GM12874 (cell line): ENCODE measurements around the gene UVSSA.

ENCODE experiments used
- TF ChIP-seq, protein P1 (sequence below): IDR thresholded peaks from 2 replicates; pipeline ENCODE4 v1.5.1; 2011; ENCODE audit warnings: low read depth, mild to moderate bottlenecking, control low read depth, low read length, moderate library complexity; ENCODE audit not compliant: insufficient read depth

UVSSA gene

GRCh38 chr4:1305261-1305711, 41.7 kb upstream of the UVSSA start:
- TF ChIP-seq, protein P1, sequence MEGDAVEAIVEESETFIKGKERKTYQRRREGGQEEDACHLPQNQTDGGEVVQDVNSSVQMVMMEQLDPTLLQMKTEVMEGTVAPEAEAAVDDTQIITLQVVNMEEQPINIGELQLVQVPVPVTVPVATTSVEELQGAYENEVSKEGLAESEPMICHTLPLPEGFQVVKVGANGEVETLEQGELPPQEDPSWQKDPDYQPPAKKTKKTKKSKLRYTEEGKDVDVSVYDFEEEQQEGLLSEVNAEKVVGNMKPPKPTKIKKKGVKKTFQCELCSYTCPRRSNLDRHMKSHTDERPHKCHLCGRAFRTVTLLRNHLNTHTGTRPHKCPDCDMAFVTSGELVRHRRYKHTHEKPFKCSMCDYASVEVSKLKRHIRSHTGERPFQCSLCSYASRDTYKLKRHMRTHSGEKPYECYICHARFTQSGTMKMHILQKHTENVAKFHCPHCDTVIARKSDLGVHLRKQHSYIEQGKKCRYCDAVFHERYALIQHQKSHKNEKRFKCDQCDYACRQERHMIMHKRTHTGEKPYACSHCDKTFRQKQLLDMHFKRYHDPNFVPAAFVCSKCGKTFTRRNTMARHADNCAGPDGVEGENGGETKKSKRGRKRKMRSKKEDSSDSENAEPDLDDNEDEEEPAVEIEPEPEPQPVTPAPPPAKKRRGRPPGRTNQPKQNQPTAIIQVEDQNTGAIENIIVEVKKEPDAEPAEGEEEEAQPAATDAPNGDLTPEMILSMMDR, result no peak

DNA sequence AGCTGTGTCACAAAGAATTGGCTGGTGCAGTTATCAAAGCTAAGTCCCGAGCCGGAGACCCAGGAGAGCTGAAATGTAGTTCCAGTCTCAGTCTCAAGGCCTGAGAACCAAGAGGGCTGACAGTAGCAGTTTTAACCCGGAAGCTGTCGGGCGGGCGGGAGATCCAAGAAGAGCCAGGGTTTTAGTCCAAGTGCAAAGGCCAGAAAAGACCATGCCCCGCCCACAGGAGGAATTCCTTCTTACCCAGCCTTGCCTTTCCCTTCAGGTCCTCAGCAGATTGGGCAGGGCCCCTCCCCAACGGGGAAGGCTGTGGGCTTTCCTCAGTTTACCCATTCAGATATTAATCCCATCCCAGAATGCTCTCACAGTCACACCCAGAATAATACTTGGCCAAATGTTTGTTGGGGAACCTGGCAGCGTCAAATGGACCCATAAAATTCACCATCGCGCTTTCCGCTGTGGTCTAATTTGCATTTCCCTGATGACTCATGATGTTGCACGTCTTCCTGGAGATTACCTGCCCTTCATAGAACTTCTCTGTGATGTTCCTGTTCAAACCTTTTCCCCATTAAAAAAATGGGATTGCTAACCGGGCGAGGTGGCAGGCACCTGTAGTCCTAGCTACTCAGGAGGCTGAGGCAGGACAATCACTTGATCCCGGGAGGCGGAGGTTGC, 41.1 kb upstream of the UVSSA start:
- TF ChIP-seq, protein P1, result no peak

DNA sequence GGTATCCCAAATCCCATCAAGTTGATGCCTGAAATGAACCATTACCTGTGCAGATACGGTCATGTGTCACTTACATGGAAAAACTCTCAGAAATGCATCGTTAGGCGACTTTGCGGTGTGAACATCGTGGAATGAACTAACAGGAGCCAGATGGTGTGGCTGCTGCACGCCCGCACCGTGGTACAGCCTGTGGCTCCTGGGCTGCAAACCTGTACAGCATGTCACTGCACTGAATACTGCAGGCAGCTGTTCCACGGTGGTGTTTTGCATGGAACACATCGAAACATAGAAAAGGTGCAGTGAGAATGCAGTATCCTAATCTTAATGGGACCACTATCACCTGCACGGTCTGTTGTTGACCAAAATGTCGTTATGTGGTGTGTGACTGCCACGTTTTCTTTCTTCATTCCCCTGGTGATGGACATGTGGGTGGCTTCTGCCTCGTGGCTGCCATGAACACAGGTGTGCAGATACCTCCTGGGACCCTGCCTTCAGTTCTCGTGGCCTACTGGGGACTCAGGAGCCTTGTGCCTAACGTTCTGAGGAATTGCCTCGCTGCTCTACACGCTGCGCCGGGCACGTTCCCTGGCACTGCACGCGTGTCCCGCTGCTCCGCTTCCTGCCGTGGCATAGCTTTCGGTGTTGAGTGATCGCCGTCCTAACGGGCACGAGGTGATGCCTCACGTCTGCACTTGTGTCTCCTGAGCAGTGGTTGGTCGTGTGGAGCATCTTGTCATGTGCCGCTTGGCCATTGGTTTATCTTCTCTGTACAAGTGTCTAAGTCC, 38.9 kb upstream of the UVSSA start:
- TF ChIP-seq, protein P1, result no peak

GRCh38 chr4:1309261-1310010, 37.6 kb upstream of the UVSSA start:
- TF ChIP-seq, protein P1, result no peak

DNA sequence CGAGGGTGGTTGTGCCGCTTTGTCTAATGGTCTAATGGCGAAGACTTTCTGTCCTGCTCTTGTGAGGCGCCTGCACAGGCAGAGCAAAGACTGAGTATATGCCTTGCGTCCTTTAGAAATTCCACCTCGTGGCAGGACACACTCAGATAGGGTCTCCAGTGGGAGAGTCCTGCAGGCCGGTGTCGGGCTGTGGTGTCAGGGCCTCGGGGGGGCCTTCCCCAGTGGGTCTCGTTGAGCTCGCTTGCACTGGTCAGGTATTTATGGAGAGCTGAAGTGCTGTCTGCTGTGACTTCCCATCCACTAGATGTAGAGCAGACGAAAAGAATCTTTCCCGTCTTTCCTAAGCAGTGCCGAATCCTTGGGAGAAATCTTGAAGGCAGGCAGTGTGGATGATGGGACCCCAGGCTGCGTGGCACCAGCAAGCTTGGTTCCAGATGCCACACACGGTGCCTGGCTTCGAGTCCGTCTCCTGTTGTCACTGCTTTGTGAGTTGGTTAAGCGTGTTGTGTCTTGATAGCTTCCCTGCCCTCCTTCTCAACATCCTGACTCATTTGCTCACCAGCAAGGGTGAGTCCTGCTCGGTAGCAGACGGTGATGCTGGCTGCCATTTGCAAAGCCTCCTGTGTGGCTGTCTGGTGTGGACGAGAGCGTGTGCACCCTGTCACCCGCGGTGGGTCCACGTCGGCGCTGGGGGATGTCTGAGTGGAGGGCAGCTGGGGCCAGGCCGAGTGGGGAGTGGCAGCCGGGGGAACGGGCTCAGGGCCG, 36.8 kb upstream of the UVSSA start:
- TF ChIP-seq, protein P1, result no peak

DNA sequence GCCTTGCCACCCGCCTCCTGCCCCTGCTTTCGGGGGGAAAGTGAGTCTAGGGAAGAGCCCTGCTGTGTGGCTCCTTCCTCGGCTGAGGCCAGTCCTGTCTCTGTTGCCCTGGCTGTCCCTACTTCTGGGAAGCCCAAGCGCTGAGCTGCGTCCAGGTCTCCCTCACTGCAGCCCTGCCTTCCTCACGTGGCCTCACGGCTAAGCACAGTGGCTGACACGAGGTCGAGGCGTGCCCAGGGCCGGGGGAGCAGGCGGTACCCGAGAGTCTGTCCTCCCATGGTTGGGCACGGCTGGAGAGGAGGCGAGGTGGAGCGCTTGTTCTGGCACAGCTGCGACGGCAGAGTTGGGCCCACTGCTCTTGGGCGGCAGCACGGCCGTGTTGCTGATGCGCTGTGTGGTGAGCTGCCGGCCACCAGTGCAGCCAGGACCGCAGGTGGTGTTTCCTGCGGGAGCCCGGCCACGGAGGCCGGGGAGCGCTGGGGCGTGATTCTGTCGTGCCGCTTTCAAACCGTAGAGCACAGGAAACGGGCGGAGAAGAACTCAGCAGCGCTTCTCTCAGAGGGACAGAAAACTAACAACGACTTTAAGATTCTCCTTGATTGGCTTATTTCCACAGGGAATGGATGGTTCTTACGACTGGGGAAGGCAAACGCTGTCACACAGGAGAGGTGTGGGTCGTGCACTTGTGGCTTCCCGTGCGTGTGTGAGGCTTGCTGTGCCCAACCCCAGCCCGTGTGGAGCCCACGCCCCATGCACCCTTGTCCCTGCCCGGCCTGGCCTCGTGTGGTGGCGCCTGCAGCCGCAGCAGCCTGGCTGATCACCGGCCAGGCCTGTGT, 36.0 kb upstream of the UVSSA start:
- TF ChIP-seq, protein P1, result no peak
